ENCODE measurements around the gene RUNX3.

The RUNX3 gene

GRCh38 chr1:24925963-24926362 is 4.1 kb downstream of the RUNX3 start:
- Histone ChIP-seq H3K4me3 (ENCODE audit: low read depth, low read length) (no peak overlapping the region), H3K27ac (ENCODE audit: low read depth, low read length) (no peak overlapping the region), H3K9me3 (ENCODE audit: control insufficient read depth, insufficient read depth, low read depth, low read length) (no peaks in the 10 kb centered on the region), H3K36me3 (ENCODE audit: control insufficient read depth, insufficient read depth, low read length) (no peaks in the 10 kb centered on the region), H3K4me1 (ENCODE audit: control insufficient read depth, insufficient read depth, low read length) (peaks cover 41% of the 10 kb centered on the region), H3K9ac (ENCODE audit: low read length) (no peak overlapping the region), H3K27me3 (ENCODE audit: control insufficient read depth, insufficient read depth, low read length) (peaks cover 55% of the 10 kb centered on the region)

DNA sequence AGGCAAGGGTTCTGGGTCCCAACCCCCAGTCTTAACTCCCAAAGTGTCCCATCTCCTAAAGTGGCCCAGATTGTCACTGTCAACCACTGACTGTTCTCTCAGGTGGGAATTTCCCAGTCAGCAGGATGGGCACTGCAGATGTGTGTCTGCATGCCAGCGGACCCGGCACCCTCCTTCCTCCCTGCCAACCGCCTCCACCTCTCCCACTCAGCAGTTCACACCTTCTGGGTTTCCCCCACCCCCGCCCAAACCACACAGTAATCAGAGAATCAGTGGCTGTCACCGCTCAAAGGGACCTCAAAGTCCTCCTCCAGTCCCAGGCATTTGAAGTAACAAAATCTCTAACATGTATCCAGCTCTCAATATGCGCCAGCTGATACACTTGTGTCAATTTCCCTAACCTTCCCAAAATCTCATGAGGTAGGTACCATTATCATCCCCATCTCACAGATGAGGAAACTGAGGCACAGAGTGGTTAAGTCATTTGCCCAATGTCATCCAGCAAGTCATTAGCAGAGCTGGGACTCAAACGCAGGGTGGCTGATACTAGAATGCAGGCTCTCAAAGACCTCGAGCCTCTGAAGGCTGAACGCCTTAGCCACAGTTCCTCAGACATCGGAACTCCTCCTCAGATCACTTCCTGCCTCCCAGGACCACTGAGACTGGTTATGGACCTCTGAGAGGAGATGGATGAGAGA is 4.8 kb downstream of the RUNX3 start:
- no peak overlapping the region for H3K4me3 ChIP-seq (ENCODE audit: low read depth, low read length)

GRCh38 chr1:24923485-24924113 is 6.5 kb downstream of the RUNX3 start:
- H3K36me3 ChIP-seq (ENCODE audit: control insufficient read depth, insufficient read depth, low read length) = no peaks in the 10 kb centered on the region

More for the DNA sequence above, 4.8 kb downstream of the RUNX3 start:
- H3K27ac ChIP-seq (ENCODE audit: low read depth, low read length) = no peak overlapping the region
- H3K27me3 ChIP-seq (ENCODE audit: control insufficient read depth, insufficient read depth, low read length) = peaks cover 48% of the 10 kb centered on the region
- no peaks in the 10 kb centered on the region for H3K9me3 ChIP-seq (ENCODE audit: control insufficient read depth, insufficient read depth, low read depth, low read length)
- H3K36me3 ChIP-seq (ENCODE audit: control insufficient read depth, insufficient read depth, low read length) = no peaks in the 10 kb centered on the region
- H3K4me1 ChIP-seq (ENCODE audit: control insufficient read depth, insufficient read depth, low read length) = peaks cover 38% of the 10 kb centered on the region
- H3K9ac ChIP-seq (ENCODE audit: low read length) = no peak overlapping the region

DNA sequence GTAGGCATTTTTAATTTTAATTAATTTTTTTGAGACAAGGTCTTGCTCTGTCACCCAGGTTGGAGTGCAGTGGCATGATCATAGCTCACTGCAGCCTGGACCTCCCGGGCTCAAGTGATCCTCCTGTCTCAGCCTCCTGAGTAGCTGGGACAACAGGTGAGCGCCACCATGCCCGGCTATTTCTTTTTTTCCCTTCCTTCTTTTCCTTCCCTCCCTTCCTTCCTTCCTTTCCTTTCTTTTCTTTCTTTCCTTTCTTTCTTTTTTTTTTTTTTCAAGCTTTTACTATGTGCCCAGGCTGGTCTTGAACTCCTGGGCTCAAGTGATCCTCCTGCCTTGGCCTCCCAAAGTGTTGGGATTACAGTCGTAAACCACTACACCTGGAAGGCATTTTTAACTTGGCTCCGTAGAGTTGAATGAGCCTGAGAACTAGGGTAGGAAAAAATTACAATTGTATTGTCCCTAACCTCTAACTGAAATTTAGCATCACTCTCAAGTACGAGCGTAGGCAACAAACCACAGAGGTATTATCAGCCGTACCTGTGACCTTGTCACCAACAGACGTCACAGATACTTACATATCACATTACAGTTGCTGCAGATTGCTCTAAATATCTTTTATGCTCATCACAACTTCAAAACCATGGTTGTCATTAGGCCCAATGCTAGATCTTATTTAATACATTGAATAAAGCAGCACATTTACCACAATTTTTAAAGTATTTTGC is 8.0 kb downstream of the RUNX3 start:
- Histone ChIP-seq H3K9ac (ENCODE audit: low read length) (no peak overlapping the region), H3K9me3 (ENCODE audit: control insufficient read depth, insufficient read depth, low read depth, low read length) (no peaks in the 10 kb centered on the region), H3K4me1 (ENCODE audit: control insufficient read depth, insufficient read depth, low read length) (peaks cover 24% of the 10 kb centered on the region), H3K27me3 (ENCODE audit: control insufficient read depth, insufficient read depth, low read length) (peaks cover 19% of the 10 kb centered on the region), H3K27ac (ENCODE audit: low read depth, low read length) (no peak overlapping the region), H3K36me3 (ENCODE audit: control insufficient read depth, insufficient read depth, low read length) (no peaks in the 10 kb centered on the region), H3K4me3 (ENCODE audit: low read depth, low read length) (no peak overlapping the region)

More at GRCh38 chr1:24923485-24924113, 6.5 kb downstream of the RUNX3 start:
- Histone ChIP-seq H3K9ac (ENCODE audit: low read length) (no peak overlapping the region), H3K4me3 (ENCODE audit: low read depth, low read length) (no peak overlapping the region), H3K9me3 (ENCODE audit: control insufficient read depth, insufficient read depth, low read depth, low read length) (no peaks in the 10 kb centered on the region), H3K27ac (ENCODE audit: low read depth, low read length) (no peak overlapping the region), H3K27me3 (ENCODE audit: control insufficient read depth, insufficient read depth, low read length) (peaks cover 34% of the 10 kb centered on the region), H3K4me1 (ENCODE audit: control insufficient read depth, insufficient read depth, low read length) (peaks cover 38% of the 10 kb centered on the region)

DNA sequence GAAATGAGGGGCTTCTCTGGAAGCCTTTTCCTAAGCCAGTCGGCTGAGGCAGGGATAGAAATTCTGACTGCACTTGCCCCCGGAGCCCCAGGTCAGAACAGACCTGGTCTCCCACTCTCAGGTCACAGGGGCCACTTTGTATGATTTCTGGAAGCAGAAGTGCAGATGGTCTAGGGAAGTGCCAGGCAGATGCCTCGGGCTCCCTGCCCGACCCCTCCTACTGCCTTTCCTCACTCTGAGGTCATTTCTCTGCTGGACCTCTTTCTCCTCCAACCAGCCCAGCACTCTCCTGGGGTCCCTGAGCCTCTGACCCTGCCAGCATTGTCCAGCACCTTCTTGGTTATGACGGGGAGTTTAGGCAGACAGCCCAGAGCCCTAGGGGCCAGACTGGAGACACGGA is 8.7 kb downstream of the RUNX3 start:
- peaks cover 12% of the 10 kb centered on the region for H3K27me3 ChIP-seq (ENCODE audit: control insufficient read depth, insufficient read depth, low read length)
- H3K9me3 ChIP-seq (ENCODE audit: control insufficient read depth, insufficient read depth, low read depth, low read length) = no peaks in the 10 kb centered on the region
- H3K4me1 ChIP-seq (ENCODE audit: control insufficient read depth, insufficient read depth, low read length) = peaks cover 18% of the 10 kb centered on the region
- no peaks in the 10 kb centered on the region for H3K36me3 ChIP-seq (ENCODE audit: control insufficient read depth, insufficient read depth, low read length)
- H3K9ac ChIP-seq (ENCODE audit: low read length) = no peak overlapping the region
- no peak overlapping the region for H3K4me3 ChIP-seq (ENCODE audit: low read depth, low read length)
- H3K27ac ChIP-seq (ENCODE audit: low read depth, low read length) = no peak overlapping the region

- Histone ChIP-seq H3K4me3 (ENCODE audit: low read depth, low read length) (no peak overlapping the region), H3K9ac (ENCODE audit: low read length) (no peak overlapping the region), H3K4me1 (ENCODE audit: control insufficient read depth, insufficient read depth, low read length) (peaks cover 17% of the 10 kb centered on the region), H3K36me3 (ENCODE audit: control insufficient read depth, insufficient read depth, low read length) (no peaks in the 10 kb centered on the region), H3K27ac (ENCODE audit: low read depth, low read length) (no peak overlapping the region), H3K9me3 (ENCODE audit: control insufficient read depth, insufficient read depth, low read depth, low read length) (no peaks in the 10 kb centered on the region), H3K27me3 (ENCODE audit: control insufficient read depth, insufficient read depth, low read length) (peaks cover 4% of the 10 kb centered on the region)
Measured at GRCh38 chr1:24920533-24920925, 9.5 kb downstream of the RUNX3 start.

GRCh38 chr1:24919791-24920532 is 10.1 kb downstream of the RUNX3 start:
- Histone ChIP-seq H3K4me3 (ENCODE audit: low read depth, low read length) (no peak overlapping the region), H3K4me1 (ENCODE audit: control insufficient read depth, insufficient read depth, low read length) (peaks cover 15% of the 10 kb centered on the region), H3K9ac (ENCODE audit: low read length) (no peak overlapping the region), H3K9me3 (ENCODE audit: control insufficient read depth, insufficient read depth, low read depth, low read length) (no peaks in the 10 kb centered on the region), H3K36me3 (ENCODE audit: control insufficient read depth, insufficient read depth, low read length) (no peaks in the 10 kb centered on the region), H3K27me3 (ENCODE audit: control insufficient read depth, insufficient read depth, low read length) (no peaks in the 10 kb centered on the region), H3K27ac (ENCODE audit: low read depth, low read length) (no peak overlapping the region)

DNA sequence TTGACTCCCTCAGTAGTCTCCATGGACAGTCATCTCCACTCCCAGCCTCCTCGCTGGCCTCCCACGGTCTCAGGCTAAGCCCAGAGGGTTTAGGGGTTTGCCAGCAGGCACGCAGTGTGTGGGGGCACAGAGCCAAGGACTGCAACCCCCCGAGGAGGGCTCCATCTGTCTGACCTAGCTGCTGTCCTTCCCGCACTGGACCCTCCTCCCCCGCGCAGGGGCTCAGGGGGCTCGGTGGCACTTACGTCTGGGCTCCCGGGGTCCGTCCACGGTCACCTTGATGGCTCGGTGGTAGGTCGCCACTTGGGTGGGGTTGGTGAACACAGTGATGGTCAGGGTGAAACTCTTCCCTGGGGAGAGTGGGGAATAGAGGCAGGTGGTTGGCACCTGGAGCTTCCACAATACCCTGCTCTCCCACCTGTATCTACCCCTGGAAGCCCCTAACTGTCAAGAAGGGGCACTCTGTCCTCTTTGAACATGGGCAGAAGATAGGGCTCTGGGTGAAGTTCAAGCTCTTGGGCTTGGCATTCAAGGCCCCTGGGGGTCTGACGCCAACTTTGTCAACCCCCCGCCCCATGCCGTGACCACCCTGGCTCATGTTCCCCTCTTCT is 11.0 kb downstream of the RUNX3 start:
- no peaks in the 10 kb centered on the region for H3K9me3 ChIP-seq (ENCODE audit: control insufficient read depth, insufficient read depth, low read depth, low read length)
- H3K36me3 ChIP-seq (ENCODE audit: control insufficient read depth, insufficient read depth, low read length) = no peaks in the 10 kb centered on the region
- H3K27ac ChIP-seq (ENCODE audit: low read depth, low read length) = no peak overlapping the region
- H3K4me3 ChIP-seq (ENCODE audit: low read depth, low read length) = no peak overlapping the region
- no peak overlapping the region for H3K9ac ChIP-seq (ENCODE audit: low read length)
- no peaks in the 10 kb centered on the region for H3K27me3 ChIP-seq (ENCODE audit: control insufficient read depth, insufficient read depth, low read length)
- peaks cover 20% of the 10 kb centered on the region for H3K4me1 ChIP-seq (ENCODE audit: control insufficient read depth, insufficient read depth, low read length)

GRCh38 chr1:24918370-24918769 is 11.7 kb downstream of the RUNX3 start:
- Histone ChIP-seq H3K27me3 (ENCODE audit: control insufficient read depth, insufficient read depth, low read length) (no peaks in the 10 kb centered on the region), H3K4me1 (ENCODE audit: control insufficient read depth, insufficient read depth, low read length) (peaks cover 20% of the 10 kb centered on the region), H3K27ac (ENCODE audit: low read depth, low read length) (no peak overlapping the region), H3K4me3 (ENCODE audit: low read depth, low read length) (no peak overlapping the region), H3K9me3 (ENCODE audit: control insufficient read depth, insufficient read depth, low read depth, low read length) (no peaks in the 10 kb centered on the region), H3K36me3 (ENCODE audit: control insufficient read depth, insufficient read depth, low read length) (no peaks in the 10 kb centered on the region), H3K9ac (ENCODE audit: low read length) (no peak overlapping the region)

DNA sequence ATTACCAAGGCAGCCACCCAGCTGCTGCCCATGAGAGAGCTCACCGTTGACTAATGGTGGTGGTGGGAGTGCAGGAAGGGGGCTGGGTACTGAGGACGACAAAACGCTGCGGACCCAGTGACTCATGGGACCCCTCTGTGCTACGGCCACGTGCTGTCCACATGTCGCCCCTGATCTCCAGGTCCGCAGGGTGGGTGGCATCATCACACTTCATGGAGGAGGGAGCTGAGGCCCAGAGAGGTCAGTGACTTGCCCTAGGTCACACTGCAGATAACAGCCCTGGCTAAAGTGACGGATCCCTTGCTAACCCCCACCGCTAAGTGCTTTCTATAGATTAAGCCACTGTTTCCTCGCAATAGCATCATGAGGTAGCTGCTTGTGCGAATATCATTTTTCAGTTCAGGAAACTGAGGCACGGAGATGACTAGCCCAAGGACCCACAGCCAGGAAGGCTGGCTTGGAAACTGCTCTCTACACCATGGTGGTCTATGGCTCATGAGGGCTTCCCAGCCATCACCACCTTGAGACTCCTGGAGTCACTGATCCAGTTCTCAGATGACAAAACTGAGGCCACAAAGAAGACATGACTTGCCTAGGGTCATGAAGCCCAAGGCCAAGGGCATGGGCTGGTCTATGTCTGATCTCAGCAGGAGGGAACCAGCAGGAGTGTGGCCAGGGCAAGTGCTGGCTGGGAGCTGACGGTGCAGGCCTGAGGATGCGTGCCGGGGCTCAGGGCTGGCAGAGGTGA is 12.6 kb downstream of the RUNX3 start:
- H3K9ac ChIP-seq (ENCODE audit: low read length) = no peak overlapping the region
- H3K4me1 ChIP-seq (ENCODE audit: control insufficient read depth, insufficient read depth, low read length) = peaks cover 20% of the 10 kb centered on the region
- H3K27ac ChIP-seq (ENCODE audit: low read depth, low read length) = no peak overlapping the region
- no peaks in the 10 kb centered on the region for H3K36me3 ChIP-seq (ENCODE audit: control insufficient read depth, insufficient read depth, low read length)
- H3K9me3 ChIP-seq (ENCODE audit: control insufficient read depth, insufficient read depth, low read depth, low read length) = no peaks in the 10 kb centered on the region
- no peaks in the 10 kb centered on the region for H3K27me3 ChIP-seq (ENCODE audit: control insufficient read depth, insufficient read depth, low read length)
- no peak overlapping the region for H3K4me3 ChIP-seq (ENCODE audit: low read depth, low read length)

All from HUES6 (cell line).